Posterior vena cava (tissue), 2 donors: ENCODE measurements around the gene EWSR1. TPM values are rescaled to one million over a fixed set of nuclear protein-coding genes. Genes with fewer than 3 reads are reported as not detected.

ENCODE experiments used
- DNase-seq: peaks from one replicate; pipeline ENCODE4 v3.0.0-alpha.2; 2020; ENCODE audit warnings: low spot score
- intact Hi-C, 2 donors: fragments of 100-400 bp; cut with DNase I; formaldehyde crosslinking; loops; one replicate each; pipeline versions ENCODE4 v1.14.1 to v1.14.2; 2022 to 2023
- total RNA-seq, 2 donors: library from RNA; stranded (reverse); fragmentation: NEBNext Ultra II Directional; extraction: Animal tissue kit (Norgen Biotek cat#: 25700); gene quantifications; one replicate each; pipeline ENCODE4 v1.2.1, GENCODE V29; 2021
- donor health status: DM: yes; HTN: yes; CAD: no.
- donor health status: DM: yes; HTN: yes; CAD: no.

EWSR1 gene
- total RNA-seq, 2 donors from 2014 or later = 155 to 168 TPM

DNA sequence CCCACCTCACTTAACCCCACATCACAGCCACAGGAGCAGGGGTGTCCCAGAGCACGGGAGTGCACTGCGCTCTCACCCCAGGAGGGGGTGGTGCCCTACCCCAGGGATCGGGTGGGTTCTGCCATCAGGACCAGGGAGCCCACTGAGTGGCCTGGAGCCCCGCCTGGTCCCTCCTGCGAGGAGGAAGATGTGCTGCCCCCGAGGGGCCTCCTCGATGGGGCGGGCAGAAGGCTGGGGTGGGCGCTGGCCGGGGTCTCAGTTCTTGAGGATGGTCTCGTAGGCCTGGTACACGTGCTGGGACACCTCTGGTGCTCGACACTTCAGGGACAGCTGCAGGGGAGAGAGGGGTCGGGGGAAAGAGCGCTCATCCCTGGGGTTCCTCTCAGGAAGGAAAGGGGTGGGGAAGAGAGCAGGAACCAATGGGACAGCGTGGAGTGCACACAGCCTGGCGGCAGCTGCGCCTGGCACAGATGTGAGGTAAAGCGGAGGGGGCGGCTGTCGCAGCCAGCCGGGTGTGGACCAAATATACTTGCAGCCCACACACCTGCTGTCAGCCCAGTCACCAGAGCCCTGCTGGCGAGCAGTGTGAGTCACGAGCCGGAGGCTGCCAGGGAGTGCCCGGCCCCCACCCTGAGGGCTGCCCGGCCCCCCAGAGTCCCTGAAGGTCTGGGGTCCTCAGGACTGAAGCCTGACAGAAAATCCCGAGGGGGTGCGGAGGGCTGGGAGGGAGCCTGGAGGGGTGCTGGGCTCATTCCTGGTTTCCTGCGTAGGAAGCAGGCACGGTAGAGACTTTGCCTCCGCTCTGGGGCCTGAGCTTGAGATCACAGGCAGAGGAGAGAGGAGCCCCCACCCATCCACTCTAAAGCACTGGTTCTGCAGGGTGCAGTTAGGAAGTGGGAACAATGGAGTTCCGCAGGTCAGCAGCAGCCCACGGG lies 60.8 kb downstream of the EWSR1 start:
- no peak for DNase-seq
- intact Hi-C loops = no loop called here

GRCh38 chr22:29329581-29329980 lies 61.5 kb downstream of the EWSR1 start:
- no peak for DNase-seq
- intact Hi-C loops = no loop called here

- intact Hi-C loops = no loop called here
Measured at GRCh38 chr22:29330291-29330690, 62.2 kb downstream of the EWSR1 start.

DNA sequence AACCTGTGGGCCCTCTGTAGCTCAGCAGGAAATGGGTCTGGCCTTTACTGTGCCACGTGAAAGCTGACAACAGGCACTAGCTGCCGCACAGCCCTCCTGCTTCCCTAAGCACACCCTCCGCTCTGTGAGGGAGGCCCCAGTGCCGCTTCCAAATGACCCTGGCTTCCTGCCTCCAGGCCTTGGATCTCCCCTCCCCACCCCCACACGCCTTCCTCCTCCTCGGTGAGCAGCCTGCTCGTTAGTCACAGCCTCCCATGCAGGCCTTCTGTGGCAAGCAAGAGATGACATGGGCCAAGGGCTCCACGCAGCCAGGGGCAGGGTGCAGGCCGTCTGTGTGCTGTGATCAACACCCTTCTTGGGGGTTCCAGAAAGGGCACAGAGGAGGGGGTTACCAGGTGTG lies 62.7 kb downstream of the EWSR1 start:
- intact Hi-C loops = no loop called here
- DNase-seq = no peak

More at GRCh38 chr22:29330291-29330690, 62.2 kb downstream of the EWSR1 start:
- no peak for DNase-seq

DNA sequence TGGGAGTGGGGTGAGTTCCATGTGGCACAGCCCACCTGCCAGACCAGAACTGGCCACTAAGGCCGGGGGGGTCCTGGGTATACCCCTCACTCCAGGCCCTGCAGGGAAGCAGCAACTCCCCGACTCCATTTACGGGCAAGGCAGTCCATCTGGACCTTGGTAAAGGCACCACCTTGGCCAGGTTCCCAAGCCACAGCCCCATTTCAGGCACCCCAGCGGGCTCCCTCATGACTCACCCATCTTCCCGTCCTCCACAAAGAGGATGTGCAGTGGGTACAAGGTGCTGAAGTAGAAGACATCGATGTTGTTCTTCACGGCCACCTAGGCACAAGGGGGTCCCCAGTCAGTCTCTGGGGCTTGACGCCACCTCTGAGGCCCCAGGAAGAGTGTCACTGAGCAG lies 63.1 kb downstream of the EWSR1 start:
- intact Hi-C loops = no loop called here
- DNase-seq = no peak

DNA sequence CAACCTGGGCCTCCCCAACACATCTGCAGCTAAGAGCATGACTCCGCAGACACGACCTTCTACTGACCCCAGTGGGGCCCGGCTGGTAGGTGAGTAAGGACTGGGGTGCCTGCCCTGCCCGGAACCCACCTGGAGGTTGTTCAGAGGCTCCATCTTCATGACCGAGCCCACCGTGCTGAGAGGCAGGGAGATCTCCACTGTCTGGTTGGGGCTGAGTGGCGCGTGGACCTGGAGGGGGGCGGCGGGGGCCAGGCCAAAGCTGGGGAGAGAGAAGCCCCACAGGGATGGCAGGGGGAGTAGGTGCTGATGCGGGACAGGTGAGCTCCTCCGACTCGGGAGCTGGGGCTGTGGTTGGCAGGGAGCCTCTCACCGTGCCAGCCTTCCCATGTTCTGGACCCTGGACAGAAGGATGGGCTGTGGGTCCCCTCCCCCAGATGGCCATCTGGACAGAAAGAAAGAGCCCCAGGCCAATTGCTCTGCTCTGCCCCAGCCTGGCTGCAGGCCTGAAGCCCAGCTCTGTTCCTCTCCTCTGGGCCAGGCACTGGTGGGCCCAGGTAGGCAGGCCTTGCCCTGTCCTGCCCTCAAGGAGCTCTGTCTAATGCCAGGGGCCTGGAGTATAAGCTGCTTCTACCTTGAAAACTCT lies 63.7 kb downstream of the EWSR1 start:
- DNase-seq = no peak
- intact Hi-C loops = no loop called here

DNA sequence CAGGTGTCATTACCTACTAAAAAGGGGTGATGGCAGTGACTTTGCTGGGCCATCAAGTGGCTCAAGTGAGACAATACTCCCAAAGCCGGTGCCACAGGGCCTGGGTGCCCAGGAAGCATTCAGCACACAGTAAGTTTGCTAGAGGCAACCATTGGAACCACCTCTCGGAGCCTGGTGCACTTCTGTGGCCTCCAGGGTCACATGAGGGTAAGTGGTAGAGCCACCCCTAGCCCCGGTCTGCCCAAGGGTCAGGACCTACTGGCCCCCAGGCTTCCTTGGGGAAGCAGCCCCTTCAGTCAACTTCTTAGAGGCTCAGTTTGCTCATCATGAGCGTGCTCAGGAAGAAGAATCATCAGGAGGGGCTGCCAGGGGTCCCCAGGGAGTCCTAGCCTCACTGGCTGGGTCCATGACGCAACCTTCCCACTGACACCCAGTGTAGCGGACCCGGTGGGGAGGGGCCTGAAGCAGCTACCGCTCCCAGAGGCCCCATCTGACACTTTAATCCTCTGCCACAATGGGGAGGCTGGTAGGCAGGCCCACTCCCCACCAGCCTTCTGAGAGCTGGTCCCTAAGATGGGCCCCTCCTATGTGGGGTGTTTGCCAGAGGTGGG lies 64.9 kb downstream of the EWSR1 start:
- no peak for DNase-seq
- intact Hi-C loops = no loop called here

DNA sequence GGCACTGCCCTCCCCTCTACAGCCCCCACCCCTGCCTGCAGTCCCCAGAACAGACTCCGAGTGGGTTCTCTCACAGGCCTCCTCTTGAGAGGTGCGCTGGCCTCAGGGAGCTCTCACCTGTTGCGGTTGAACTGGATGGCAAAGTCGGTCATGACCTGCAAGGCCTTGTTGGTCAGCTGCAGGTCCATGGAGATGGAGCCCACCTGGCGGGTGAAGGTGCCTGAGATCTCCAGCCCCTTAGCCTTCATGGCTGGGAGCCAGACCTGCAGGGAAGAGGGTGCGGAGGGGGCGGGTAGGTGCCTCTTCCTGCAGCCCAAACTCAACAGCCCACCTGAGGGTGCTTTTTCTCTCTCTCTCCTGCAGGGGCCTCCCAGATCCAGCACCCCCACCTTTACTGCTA lies 66.1 kb downstream of the EWSR1 start:
- intact Hi-C loops = no loop called here
- DNase-seq = no peak

DNA sequence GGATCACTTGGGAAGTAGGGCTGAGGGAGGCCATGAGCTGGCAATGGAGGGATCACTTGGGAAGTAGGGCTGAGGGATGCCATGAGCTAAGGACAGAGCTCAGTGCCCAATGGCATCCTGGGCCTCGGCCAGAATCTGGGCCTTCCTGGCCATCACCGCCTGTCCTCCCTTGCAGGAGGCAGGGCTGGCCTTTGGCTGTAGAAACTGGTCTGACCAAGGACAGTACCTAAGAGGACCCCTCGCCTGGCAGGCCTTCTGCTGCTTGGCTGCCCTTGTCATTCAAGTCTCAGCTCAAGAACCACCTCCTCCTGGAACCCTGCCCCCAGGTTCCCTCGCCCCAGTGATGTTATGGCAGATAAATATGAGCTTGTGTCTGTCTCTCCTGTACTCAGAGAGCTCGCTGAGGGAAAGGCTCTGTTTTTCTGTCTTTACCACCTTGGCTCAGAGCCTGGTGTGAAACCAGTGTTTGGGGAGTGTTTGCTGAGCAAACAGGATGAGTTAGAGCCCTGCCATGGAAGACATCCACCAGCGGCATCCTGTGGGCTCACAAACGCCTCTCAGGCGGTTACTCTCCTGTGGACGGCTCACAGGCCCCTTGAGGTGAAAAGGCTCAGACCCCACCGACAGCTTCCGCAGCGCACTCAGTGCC lies 66.8 kb downstream of the EWSR1 start:
- DNase-seq = no peak
- intact Hi-C loops = no loop called here

GRCh38 chr22:29335656-29336055 lies 67.6 kb downstream of the EWSR1 start:
- intact Hi-C loops = no loop called here
- DNase-seq = no peak

- no peak for DNase-seq
- intact Hi-C loops = no loop called here
Measured at GRCh38 chr22:29336751-29337490, 68.9 kb downstream of the EWSR1 start.

- intact Hi-C loops = no loop called here
- no peak for DNase-seq
Measured at GRCh38 chr22:29337631-29338284, 69.7 kb downstream of the EWSR1 start.

- intact Hi-C loops = no loop called here
- no peak for DNase-seq
Measured at GRCh38 chr22:29338398-29338797, 70.3 kb downstream of the EWSR1 start.

DNA sequence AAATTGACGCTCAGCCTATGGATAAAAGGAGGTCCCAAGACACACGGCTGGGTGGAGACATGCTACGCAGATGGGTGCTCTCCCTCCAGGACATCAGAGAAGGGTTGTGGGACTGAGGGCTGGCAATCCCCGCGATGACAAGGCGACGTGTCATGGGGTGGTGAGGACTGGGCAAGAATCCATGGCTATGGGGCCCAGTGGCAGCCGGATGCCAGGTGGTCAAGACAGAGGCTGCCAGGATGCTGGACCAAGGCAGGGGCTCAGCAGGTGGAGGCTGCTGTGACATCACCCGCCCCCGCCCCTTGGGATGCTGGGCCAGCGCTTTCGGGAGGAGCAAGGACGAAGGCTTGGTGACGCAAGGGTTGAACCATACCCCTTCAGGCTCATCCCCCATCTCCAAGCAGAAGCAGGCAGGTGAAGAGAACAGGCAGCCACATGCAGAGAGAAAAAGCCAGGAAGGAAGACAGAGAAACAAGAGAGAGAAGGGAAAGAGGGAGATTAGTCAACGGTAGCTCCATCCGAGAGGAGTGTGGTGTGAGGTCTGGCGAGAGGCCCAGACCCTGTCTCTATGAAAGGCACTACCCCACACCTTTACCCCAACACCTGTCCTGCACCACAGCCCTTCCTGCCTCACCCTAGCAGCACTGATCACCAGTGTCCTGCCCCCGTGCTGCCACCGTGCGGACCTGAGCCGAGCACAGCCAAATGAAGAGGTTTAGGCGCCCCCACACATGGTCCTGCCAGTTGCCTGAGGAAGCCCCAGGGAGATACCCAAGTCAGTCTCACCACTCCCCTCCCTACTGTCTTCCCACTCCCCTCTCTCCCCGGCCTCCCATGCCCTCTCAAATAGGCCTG lies 71.5 kb downstream of the EWSR1 start:
- DNase-seq = no peak
- intact Hi-C loops = no loop called here

GRCh38 chr22:29340566-29340965 lies 72.5 kb downstream of the EWSR1 start:
- intact Hi-C loops = no loop called here

GRCh38 chr22:29341056-29341848 lies 73.2 kb downstream of the EWSR1 start:
- intact Hi-C loops = no loop called here
- DNase-seq = no peak

More at GRCh38 chr22:29340566-29340965, 72.5 kb downstream of the EWSR1 start:
- DNase-seq = no peak

GRCh38 chr22:29341849-29342127 lies 73.7 kb downstream of the EWSR1 start:
- intact Hi-C loops = no loop called here
- no peak for DNase-seq
